OCI-LY1 (cell line): Measurements from ENCODE around the gene TAS2R14.

Experiments used
- H2AFZ ChIP-seq: fragments of 200-600 bp; sonication (generic), shearing (Covaris generic); 2 replicates; pipeline ENCODE4 v1.6.0; 2014; ENCODE audit warnings: antibody characterized with exemption, mild to moderate bottlenecking, low read length
- H3F3A ChIP-seq: fragments of 200-600 bp; sonication (generic), shearing (Covaris generic); 2 replicates; pipeline ENCODE4 v1.6.0; 2014; ENCODE audit warnings: mild to moderate bottlenecking, antibody characterized with exemption, low read length, moderate library complexity; ENCODE audit not compliant: insufficient read depth
- H3K27ac ChIP-seq: fragments of 200-600 bp; sonication (generic); 2 replicates; pipeline ENCODE4 v1.5.1; 2014; ENCODE audit warnings: low read length, mixed run types, mild to moderate bottlenecking, low read depth; ENCODE audit not compliant: poor library complexity, severe bottlenecking
- H3K27me3 ChIP-seq: fragments of 200-600 bp; sonication (generic); 2 replicates; pipeline ENCODE4 v1.6.0; 2014; ENCODE audit warnings: antibody characterized with exemption, mild to moderate bottlenecking, low read length, moderate library complexity; ENCODE audit not compliant: insufficient read depth
- H3K36me3 ChIP-seq: fragments of 200-600 bp; sonication (generic); 2 replicates; pipeline ENCODE4 v1.6.1; 2014; ENCODE audit warnings: mild to moderate bottlenecking, antibody characterized with exemption, low read length, moderate library complexity, mixed read lengths; ENCODE audit not compliant: insufficient read depth
- H3K4me1 ChIP-seq: fragments of 200-600 bp; sonication (generic); 2 replicates; pipeline ENCODE4 v1.5.1; 2014; ENCODE audit warnings: mild to moderate bottlenecking, low read length, moderate library complexity; ENCODE audit not compliant: insufficient read depth, severe bottlenecking
- H3K4me2 ChIP-seq: fragments of 200-600 bp; sonication (generic), shearing (Covaris generic); 2 replicates; pipeline ENCODE4 v1.6.1; 2014; ENCODE audit warnings: low read length
- H3K4me3 ChIP-seq: fragments of 200-600 bp; sonication (generic); 2 replicates; pipeline ENCODE4 v1.5.1; 2014; ENCODE audit warnings: low read length, low read depth, mild to moderate bottlenecking, mixed read lengths; ENCODE audit not compliant: poor library complexity, severe bottlenecking
- H3K79me2 ChIP-seq: fragments of 200-600 bp; shearing (Covaris generic); 2 replicates; pipeline ENCODE4 v1.6.1; 2016; ENCODE audit warnings: mixed run types, low read length, mixed read lengths; ENCODE audit not compliant: insufficient read depth
- H3K9ac ChIP-seq: fragments of 200-600 bp; sonication (generic), shearing (Covaris generic); 2 replicates; pipeline ENCODE4 v1.6.1; 2014; ENCODE audit warnings: mild to moderate bottlenecking, low read length, mixed read lengths
- H3K9me2 ChIP-seq: fragments of 200-600 bp; sonication (generic), shearing (Covaris generic); 2 replicates; pipeline ENCODE4 v1.6.1; 2014; ENCODE audit warnings: low read depth, mild to moderate bottlenecking, low read length, mixed read lengths
- H3K9me3 ChIP-seq: fragments of 200-600 bp; shearing (Covaris generic); 2 replicates; pipeline ENCODE4 v1.6.1; 2014; ENCODE audit warnings: low read length, mixed read lengths
- H4K20me1 ChIP-seq: fragments of 200-600 bp; sonication (generic), shearing (Covaris generic); 2 replicates; pipeline ENCODE4 v1.6.0; 2016; ENCODE audit warnings: mild to moderate bottlenecking, low read length; ENCODE audit not compliant: insufficient read depth
- CTCF ChIP-seq: fragments of 200-600 bp; sonication (generic), shearing (Covaris generic); IDR thresholded peaks from 2 replicates; pipeline ENCODE4 v1.5.1; 2017; ENCODE audit warnings: mild to moderate bottlenecking, antibody characterized with exemption, low read length, moderate library complexity, mixed read lengths
- EZH2 ChIP-seq: fragments of 200-600 bp; sonication (generic), shearing (Covaris generic); IDR thresholded peaks from 2 replicates; pipeline ENCODE4 v1.8.0; 2017; ENCODE audit warnings: borderline replicate concordance, mixed run types, mild to moderate bottlenecking, antibody characterized with exemption, low read length, moderate library complexity, mixed read lengths

TAS2R14 gene

GRCh38 chr12:10966314-10966713 is 27.3 kb upstream of the TAS2R14 start:
- no peak overlapping the region for H3K27ac ChIP-seq
- no peak for TF ChIP-seq CTCF
- no peak for TF ChIP-seq EZH2
- H3K9ac ChIP-seq = no peak overlapping the region
- no peaks in the 10 kb centered on the region for H3K9me3 ChIP-seq
- H3K79me2 ChIP-seq = no peaks in the 10 kb centered on the region
- H2AFZ ChIP-seq = no peak overlapping the region
- no peaks in the 10 kb centered on the region for H3K36me3 ChIP-seq
- no peaks in the 10 kb centered on the region for H3K4me1 ChIP-seq
- H3K27me3 ChIP-seq = no peaks in the 10 kb centered on the region
- H3F3A ChIP-seq = no peaks in the 10 kb centered on the region
- H3K9me2 ChIP-seq = no peaks in the 10 kb centered on the region
- no peak overlapping the region for H3K4me3 ChIP-seq
- H4K20me1 ChIP-seq = no peaks in the 10 kb centered on the region
- H3K4me2 ChIP-seq = no peak overlapping the region

- Histone ChIP-seq H2AFZ (no peak overlapping the region), H3K36me3 (no peaks in the 10 kb centered on the region), H3K27ac (no peak overlapping the region), H3K79me2 (no peaks in the 10 kb centered on the region), H3K4me3 (no peak overlapping the region), H3K9ac (no peak overlapping the region), H3K4me1 (no peaks in the 10 kb centered on the region), H3K9me2 (no peaks in the 10 kb centered on the region), H3K27me3 (no peaks in the 10 kb centered on the region), H3K9me3 (no peaks in the 10 kb centered on the region), H3F3A (no peaks in the 10 kb centered on the region), H3K4me2 (no peak overlapping the region), H4K20me1 (no peaks in the 10 kb centered on the region)
- TF ChIP-seq CTCF (no peak), EZH2 (no peak)
These were observed 26.4 kb upstream of the TAS2R14 start for GRCh38 chr12:10965476-10965875.

GRCh38 chr12:10960211-10960610 is 21.1 kb upstream of the TAS2R14 start:
- Histone ChIP-seq H3K4me1 (no peaks in the 10 kb centered on the region), H4K20me1 (no peaks in the 10 kb centered on the region), H3K9ac (no peak overlapping the region)

More at GRCh38 chr12:10960211-10960610, 21.1 kb upstream of the TAS2R14 start:
- H3K27me3 ChIP-seq = no peaks in the 10 kb centered on the region
- H3K36me3 ChIP-seq = no peaks in the 10 kb centered on the region
- H3K9me2 ChIP-seq = no peaks in the 10 kb centered on the region
- H2AFZ ChIP-seq = no peak overlapping the region
- H3K9me3 ChIP-seq = no peaks in the 10 kb centered on the region
- no peak overlapping the region for H3K27ac ChIP-seq
- no peak overlapping the region for H3K4me2 ChIP-seq
- TF ChIP-seq CTCF = no peak
- TF ChIP-seq EZH2 = no peak
- no peaks in the 10 kb centered on the region for H3K79me2 ChIP-seq
- H3F3A ChIP-seq = no peaks in the 10 kb centered on the region
- H3K4me3 ChIP-seq = no peak overlapping the region
